GM18909 (cell line): Measurements from ENCODE around the gene PATJ.
"Not testable (repeated sequence)": the region's sequence is repeated elsewhere in the genome, so short reads cannot be mapped to it uniquely, and the experiment has no call there.

Experiments used
- ATAC-seq: cut with Tn5 transposase; IDR thresholded peaks from one replicate; pipeline ENCODE4 v1.9.1; 2021; ENCODE audit warnings: mild to moderate bottlenecking; ENCODE audit not compliant: unreplicated experiment, poor library complexity

Gene PATJ

GRCh38 chr1:62128745-62129144 is 386.5 kb downstream of the PATJ start:
- ATAC-seq, result no peak

GRCh38 chr1:62131093-62131725 is 388.9 kb downstream of the PATJ start:
- ATAC-seq, result peak; percentile 68

- no peak for ATAC-seq
These were observed 395.7 kb downstream of the PATJ start for GRCh38 chr1:62138029-62138428.

GRCh38 chr1:62139410-62139809 is 397.1 kb downstream of the PATJ start:
- ATAC-seq, result no peak

GRCh38 chr1:62140666-62141065 is 398.4 kb downstream of the PATJ start:
- ATAC-seq, result no peak

GRCh38 chr1:62142496-62142895 is 400.2 kb downstream of the PATJ start:
- ATAC-seq, result no peak

GRCh38 chr1:62144238-62144831 is 402.1 kb downstream of the PATJ start:
- ATAC-seq, result no peak

GRCh38 chr1:62159940-62160348 is 417.7 kb downstream of the PATJ start:
- peak; percentile 79 for ATAC-seq

GRCh38 chr1:62161711-62162110 is 419.4 kb downstream of the PATJ start:
- ATAC-seq, result no peak

GRCh38 chr1:62170380-62170779 is 428.1 kb downstream of the PATJ start:
- ATAC-seq, result not testable (repeated sequence)

GRCh38 chr1:62175568-62176179 is 433.4 kb downstream of the PATJ start:
- ATAC-seq, result peak; percentile 45

GRCh38 chr1:62176597-62177312 is 434.5 kb downstream of the PATJ start:
- no peak for ATAC-seq

- ATAC-seq, result no peak
These were observed 435.3 kb downstream of the PATJ start for GRCh38 chr1:62177621-62178020.

GRCh38 chr1:62178372-62178771 is 436.1 kb downstream of the PATJ start:
- ATAC-seq, result no peak

- not testable (repeated sequence) for ATAC-seq
These were observed 437.8 kb downstream of the PATJ start for GRCh38 chr1:62180054-62180453.

- ATAC-seq, result no peak
These were observed 438.4 kb downstream of the PATJ start for GRCh38 chr1:62180639-62181038.

GRCh38 chr1:62181532-62181931 is 439.3 kb downstream of the PATJ start:
- ATAC-seq, result no peak

GRCh38 chr1:62182157-62182556 is 439.9 kb downstream of the PATJ start:
- ATAC-seq, result not testable (repeated sequence)

GRCh38 chr1:62183164-62184020 is 441.1 kb downstream of the PATJ start:
- ATAC-seq, result not testable (repeated sequence)

GRCh38 chr1:62184336-62184735 is 442.1 kb downstream of the PATJ start:
- ATAC-seq, result no peak
